ENCODE measurements around the gene APOBEC2.

Gene APOBEC2

GRCh38 chr6:41038205-41038604 lies 14.8 kb upstream of the APOBEC2 start:
- DNase-seq: no peak

DNA sequence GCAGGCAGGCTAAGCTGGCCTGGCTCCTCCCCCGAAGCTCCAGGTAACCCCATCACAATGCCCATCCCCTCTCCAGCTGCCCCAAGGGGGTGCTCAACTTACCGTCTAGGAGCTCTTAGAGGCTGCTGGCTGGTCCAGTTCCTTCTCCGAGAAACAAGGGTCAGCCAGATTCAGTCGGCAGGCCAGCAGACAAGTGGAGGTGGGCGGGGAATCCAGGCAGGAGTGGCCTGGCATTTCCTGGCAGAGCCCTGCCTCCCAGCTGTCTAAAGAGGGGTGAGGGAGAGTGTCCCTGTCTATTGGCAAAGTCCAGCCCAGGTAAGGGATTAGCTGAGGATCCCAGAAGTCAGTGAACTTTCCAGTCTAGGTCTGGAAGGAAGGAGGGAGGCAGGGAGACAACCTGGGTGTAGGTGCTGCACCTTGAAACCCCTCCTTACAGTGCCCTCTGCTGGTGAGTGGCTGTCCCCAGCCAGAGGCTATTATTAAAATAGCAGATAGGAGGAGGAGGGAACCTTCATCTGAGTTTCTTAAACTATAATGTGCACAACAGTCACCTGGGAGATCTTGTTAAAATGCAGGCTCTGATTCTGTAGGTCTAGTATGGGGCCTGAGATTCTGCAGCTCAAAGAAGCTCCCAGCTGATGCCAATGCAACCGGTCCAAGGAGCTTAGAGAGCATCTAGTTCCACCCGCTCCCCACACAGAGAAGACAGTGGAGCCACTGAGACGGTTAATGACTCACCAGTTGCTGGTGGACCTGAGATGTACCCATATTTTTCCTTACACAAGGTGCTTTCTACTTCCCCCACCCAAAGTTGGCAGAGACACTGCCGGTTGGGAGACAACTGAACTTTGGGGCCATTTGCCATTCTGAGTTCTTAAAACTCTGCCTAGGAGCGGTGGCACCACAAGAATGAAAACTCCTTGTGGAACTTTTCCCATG lies 13.7 kb upstream of the APOBEC2 start, which contains the start of gene UNC5CL:
TSS of gene UNC5CL (minus strand) at position 162 of the 939 bp plus-strand sequence. CDS start 4,147 bp downstream, outside the sequence.
- no peak for DNase-seq

GRCh38 chr6:41040101-41040939 lies 12.7 kb upstream of the APOBEC2 start:
- DNase-seq: peak; percentile 11

GRCh38 chr6:41040940-41041536 lies 12.0 kb upstream of the APOBEC2 start:
- DNase-seq: peak; percentile 29

DNA sequence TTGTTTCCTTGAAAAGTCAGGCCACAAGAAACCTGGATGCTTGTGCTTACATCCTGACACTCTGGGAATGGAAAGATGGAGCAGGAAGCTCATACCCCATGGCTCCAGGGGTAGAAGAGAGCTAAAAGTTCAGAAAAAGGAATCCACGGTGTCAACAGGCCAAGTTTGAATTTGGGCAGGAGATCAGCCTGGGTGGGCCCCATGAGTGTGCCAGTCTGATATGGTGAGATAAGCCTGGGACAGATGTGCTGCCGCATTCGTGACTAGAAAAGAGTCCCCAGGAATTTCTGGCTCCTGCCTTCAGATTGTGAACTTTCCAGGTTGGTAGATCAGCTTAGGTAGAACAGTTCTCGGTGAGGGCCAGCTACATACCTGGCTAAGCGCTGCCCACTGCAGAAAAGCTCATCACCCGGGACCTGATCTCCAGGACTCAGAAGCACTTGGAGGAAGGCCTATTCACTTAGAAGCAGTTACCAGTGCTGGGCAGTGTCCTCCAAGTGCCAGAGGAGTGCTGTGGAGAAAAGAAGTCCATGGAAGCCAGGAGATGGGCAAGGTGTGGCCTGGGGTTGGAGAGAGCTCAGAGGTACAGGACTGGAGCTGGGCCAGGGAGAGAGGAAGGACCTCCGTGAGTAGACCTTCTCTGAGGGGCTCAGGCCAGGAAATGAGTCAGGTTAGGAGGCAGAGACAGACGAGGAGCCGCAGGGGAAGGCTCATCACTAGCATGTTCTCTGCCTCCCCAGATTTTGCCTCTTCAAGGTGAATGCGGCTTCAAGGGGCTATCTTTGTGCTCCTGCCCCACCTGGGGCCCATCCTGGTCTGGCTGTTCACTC lies 10.6 kb upstream of the APOBEC2 start, which contains the start of gene TSPO2:
TSS of gene TSPO2 (plus strand) at position 242 of the 830 bp plus-strand sequence. CDS start at position 761, 519 bp downstream.
- peak; percentile 16 for DNase-seq

DNA sequence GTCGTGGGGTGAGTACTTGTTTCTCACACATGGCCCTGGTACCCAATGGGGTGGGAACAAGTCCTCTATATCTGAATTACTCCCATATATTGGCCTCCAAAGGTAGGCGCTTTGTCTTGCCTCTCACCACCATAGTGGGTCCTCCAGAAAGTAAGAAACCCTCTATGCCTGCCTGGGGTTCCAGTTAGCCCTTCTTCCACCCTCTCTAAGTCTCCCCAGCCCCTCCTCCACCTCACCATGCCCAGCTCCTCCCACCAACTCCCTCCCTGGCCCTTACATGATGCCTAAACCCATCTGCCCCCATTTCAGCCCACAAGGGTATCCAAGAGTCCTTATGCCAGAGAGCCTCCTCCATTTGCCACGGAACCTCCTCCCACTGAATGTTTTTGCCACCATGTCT lies 9.9 kb upstream of the APOBEC2 start:
- DNase-seq: peak; percentile 13

- DNase-seq: no peak
Observed at GRCh38 chr6:41045664-41046063, 7.3 kb upstream of the APOBEC2 start.

DNA sequence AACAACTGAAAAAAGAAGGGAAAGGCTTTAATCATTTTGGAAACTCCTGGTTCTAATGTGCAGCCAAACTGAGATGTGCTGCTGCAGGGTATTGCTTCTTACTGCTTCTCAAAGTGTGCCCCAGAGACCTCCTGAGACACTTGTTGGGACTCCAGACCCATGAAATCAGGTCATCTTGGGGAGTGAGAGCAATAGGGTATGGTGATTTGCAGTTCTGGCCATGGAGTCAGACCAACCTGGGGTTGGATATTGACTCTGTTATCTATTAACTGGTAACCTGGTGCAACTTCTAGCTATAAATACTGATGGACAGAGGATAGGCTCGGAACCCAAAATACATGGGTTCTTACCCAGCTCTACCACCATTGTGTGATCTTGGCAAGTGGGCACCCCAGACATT lies 6.9 kb upstream of the APOBEC2 start:
- DNase-seq: no peak

GRCh38 chr6:41047306-41047705 lies 5.7 kb upstream of the APOBEC2 start:
- DNase-seq: no peak

DNA sequence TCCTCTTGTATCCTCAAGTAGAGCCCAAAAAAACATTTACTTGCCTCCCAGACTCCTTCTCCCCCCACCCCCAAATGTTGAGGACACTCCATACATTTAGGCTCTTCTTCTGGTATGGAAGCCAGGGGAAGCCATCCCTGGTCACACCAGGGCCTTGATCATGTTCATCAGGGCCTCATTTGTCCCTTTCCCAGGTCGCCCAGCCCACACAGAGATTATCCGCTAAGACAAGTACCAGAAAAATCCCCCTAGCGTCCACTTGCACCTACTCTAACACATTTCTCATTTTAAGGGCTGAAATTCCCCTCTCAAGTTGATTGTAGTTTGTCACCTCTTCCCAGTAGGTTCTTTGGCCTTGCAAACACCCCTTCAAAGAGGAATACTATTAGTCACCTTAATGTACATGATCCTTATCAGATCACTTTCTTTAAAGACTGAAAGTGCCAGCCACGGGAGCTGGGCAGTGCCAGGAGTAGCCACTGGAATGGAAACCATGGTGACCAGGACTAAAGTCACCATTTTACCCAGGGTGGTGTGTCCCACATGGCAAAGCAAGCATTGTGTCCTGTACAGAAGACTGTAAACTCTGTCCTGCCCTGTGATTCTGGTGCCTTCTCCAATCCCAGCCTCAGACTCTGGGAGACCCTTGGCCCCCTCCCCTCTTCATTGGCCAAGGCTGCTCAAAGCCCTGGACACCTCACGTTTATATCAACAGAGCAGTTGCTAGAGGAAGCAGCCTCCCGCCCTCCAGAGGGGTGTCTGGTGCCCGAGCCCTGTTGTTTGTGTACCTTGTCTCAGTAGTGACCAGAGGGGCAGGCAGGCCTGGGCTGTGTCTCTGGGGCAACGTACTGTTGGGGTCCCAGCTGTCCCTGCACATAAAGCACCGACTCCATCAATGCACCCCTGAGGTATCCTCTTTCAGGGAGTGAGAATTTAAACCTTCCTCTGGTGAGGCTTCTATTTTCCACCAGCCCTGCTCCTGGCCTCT lies 5.0 kb upstream of the APOBEC2 start:
- peak; percentile 44 for DNase-seq

GRCh38 chr6:41049521-41049920 lies 3.5 kb upstream of the APOBEC2 start:
- DNase-seq: no peak

DNA sequence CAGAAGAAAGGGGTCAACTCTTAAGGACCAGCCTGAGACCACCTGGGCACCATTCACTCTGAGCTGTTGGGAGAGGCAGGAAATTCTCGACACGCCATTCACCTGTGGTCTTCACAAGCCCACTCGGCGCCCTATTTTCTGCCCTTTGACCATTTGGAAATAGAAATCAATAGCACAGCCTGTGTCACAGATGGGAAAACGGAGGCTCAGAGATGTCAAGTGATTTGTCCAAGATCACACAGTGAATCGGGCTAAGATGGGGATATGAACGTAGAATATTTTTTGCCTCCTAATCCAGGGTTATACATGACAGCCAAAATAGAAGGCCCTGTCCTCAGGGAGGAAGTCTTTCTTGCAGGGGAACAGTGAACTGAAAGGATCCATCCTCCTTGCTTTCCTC lies 3.0 kb upstream of the APOBEC2 start:
- DNase-seq: no peak

DNA sequence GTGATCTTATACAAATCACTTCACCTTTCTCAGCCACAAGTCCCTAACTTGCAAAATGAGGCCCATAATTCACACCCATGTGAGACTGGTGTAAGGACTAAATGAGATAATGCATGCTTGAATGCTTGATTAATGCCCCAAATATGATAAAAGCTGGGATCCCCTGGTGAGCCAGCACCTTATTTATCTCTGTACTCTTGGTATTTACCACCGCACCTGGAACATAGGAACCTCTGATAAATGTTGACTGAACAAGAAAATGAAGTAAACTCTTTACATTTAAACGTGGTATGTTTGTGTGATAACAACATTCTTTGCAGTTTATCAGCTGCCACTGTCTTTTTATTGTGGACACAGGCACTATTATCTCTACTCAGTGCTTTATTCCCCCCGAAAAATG lies 2.5 kb upstream of the APOBEC2 start:
- no peak for DNase-seq

DNA sequence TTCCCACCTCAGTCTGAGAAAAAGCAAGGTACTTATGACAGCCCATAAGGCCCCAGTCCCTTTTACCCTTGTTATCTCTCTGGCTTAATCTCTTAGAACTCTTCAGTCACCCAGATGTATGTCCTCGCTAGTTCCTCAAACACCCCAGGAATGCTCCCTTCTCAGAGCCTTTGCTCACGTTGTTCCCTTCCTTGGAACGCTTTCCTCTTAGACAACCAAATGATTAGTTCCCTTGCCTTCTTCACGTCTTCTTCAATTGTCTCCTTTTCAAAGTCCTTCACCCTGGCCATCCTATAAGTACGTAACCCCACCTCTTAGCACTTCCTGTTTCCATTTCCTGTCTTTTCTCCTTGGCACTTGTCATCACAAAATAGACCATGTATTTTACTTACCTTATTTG lies 1.1 kb upstream of the APOBEC2 start:
- DNase-seq: no peak

GRCh38 chr6:41054511-41054910 lies 1.5 kb downstream of the APOBEC2 start:
- DNase-seq: no peak

- DNase-seq: peak; percentile 21
Observed at GRCh38 chr6:41055149-41055548, 2.1 kb downstream of the APOBEC2 start.

GRCh38 chr6:41056768-41057490 lies 3.9 kb downstream of the APOBEC2 start:
- DNase-seq: peak; percentile 5

GRCh38 chr6:41058783-41059181 lies 5.8 kb downstream of the APOBEC2 start:
- DNase-seq: peak; percentile 12

- peak; percentile 27 for DNase-seq
Observed at GRCh38 chr6:41059556-41059955, 6.6 kb downstream of the APOBEC2 start.

DNA sequence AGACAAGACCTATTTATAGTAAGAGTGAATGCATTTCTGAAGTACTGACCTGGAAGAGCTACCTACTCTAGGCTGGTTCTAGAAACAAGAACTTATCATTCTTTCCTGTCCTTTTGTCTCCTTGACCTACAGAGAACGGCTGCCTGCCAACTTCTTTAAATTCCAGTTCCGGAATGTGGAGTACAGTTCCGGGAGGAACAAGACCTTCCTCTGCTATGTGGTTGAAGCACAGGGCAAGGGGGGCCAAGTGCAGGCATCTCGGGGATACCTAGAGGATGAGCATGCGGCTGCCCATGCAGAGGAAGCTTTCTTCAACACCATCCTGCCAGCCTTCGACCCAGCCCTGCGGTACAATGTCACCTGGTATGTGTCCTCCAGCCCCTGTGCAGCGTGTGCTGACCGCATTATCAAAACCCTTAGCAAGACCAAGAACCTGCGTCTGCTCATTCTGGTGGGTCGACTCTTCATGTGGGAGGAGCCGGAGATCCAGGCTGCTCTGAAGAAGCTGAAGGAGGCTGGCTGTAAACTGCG lies 8.3 kb downstream of the APOBEC2 start:
- DNase-seq: no peak
